ENCODE data around the gene SIGMAR1. TPM values are rescaled to one million over a fixed set of nuclear protein-coding genes. Genes with fewer than 3 reads are reported as not detected.

The SIGMAR1 gene
- total and polyA plus RNA-seq, 2 of the 4 experiments (the other 2 are of a cell fraction): 44.6 to 88.9 TPM

DNA sequence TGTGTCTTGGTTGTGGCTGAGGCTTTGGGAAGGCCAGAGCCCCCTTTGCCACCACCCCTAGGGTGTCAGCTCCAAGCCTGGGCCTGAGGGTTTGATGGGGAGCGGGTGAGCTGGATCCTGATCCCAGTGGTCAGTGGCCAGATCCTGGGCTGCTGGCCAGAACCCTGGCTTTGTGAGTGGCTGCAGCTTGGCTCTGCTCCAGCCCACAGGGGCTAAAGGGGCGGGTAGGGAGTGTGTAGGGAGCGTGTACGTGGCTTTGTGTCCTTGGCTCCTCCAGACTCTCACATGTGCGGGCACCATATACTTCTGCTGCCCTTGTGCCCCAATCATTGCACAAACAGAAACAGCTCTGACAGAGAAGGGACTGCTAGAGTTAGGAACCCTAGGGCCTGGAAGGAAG lies 13.2 kb upstream of the SIGMAR1 start:
- Histone ChIP-seq H4K5ac (ENCODE audit: low read depth, low read length) (no peak overlapping the region), H2BK20ac (ENCODE audit: low read depth, low read length) (no peak overlapping the region), H4K20me1 (ENCODE audit: insufficient read depth, low read length) (no peaks in the 10 kb centered on the region), H3K9me3 (ENCODE audit: control insufficient read depth, insufficient read depth, low read length) (no peaks in the 10 kb centered on the region), H3K4ac (ENCODE audit: low read depth, low read length) (peak overlapping the region; percentile 90; the same call in 1 of the 2 replicates), H3K79me1 (ENCODE audit: low read depth in 1 of 2, low read length in 2 of 2) (peaks cover 15 to 56% of the 10 kb centered on the region in 2 experiments), H3K27me3 (ENCODE audit: control insufficient read depth, insufficient read depth, low read length) (no peaks in the 10 kb centered on the region), H3K4me3 (ENCODE audit: insufficient read depth, low read depth, low read length) (no peak overlapping the region), H2AFZ (replicated peaks; ENCODE audit: low read length, poor library complexity) (no peak overlapping the region), H3K14ac (replicated peaks; ENCODE audit: low read depth, low read length) (no peak overlapping the region), H3K27ac (ENCODE audit: insufficient read depth, low read length) (no peak overlapping the region), H2BK5ac (ENCODE audit: low read depth, low read length, poor library complexity, severe bottlenecking) (no peak overlapping the region), H3K18ac (ENCODE audit: low read depth, low read length) (no peak overlapping the region), H3K56ac (ENCODE audit: extremely low read depth, insufficient read depth, low read length) (no peak overlapping the region), H4K8ac (ENCODE audit: low read depth in 2 of 2, low read length in 2 of 2) (peak overlapping the region in 1 of 2 experiments; percentile 94; a peak in 1 of 4 replicates), H4K91ac (ENCODE audit: insufficient read depth, low read depth, low read length) (no peak overlapping the region), H2BK120ac (ENCODE audit: low read depth, low read length) (no peak overlapping the region), H3K9me1 (ENCODE audit: insufficient read depth, low read length) (peaks cover 36% of the 10 kb centered on the region), H3K9ac (ENCODE audit: low read depth, low read length) (no peak overlapping the region), H2AK5ac (ENCODE audit: low read depth, low read length) (no peak overlapping the region; the same call in 1 of the 2 replicates), H3K4me1 (ENCODE audit: control insufficient read depth, insufficient read depth, low read length) (peaks cover 45% of the 10 kb centered on the region), H3K36me3 (ENCODE audit: control insufficient read depth, insufficient read depth, low read length) (peaks cover 16% of the 10 kb centered on the region), H3K23ac (ENCODE audit: low read depth, low read length) (no peak overlapping the region), H3K4me2 (ENCODE audit: low read depth, low read length) (no peak overlapping the region; the same call in 1 of the 2 replicates), H2BK15ac (ENCODE audit: low read depth, low read length) (no peak overlapping the region), H2AK9ac (replicated peaks; ENCODE audit: low read depth, low read length, poor library complexity) (peak overlapping the region; percentile 81)
- dilution Hi-C loops (cut with HindIII; ENCODE audit: low sequenced_read_pairs, unreplicated experiment): no loop called here
- ATAC-seq (ENCODE audit: low read depth): no peak
- ChIA-PET CTCF (no interaction called here), POLR2A (ENCODE audit: unreplicated experiment) (no interaction called here)
- in situ Hi-C loops (cut with MboI; ENCODE audit: low sequenced_read_pairs): no loop called here
- peak; percentile 26 for DNase-seq
- BruUV-seq (replicated peaks): no TSS peak
- WGBS, 2 experiments (ENCODE audit: extremely low coverage in 2 of 2, insufficient read length in 1 of 2): no CpG with 5 or more reads among the region's 5 CpGs
- TF ChIP-seq RCOR1 (IDR thresholded peaks at IDR 0.05; ENCODE audit: insufficient replicate concordance, low read length) (no peak), POLR2A (IDR thresholded peaks at IDR 0.05; ENCODE audit: low read depth, low read length) (no peak), CHD1 (IDR thresholded peaks at IDR 0.05; ENCODE audit: low read depth, low read length) (no peak), RFX5 (IDR thresholded peaks at IDR 0.05; ENCODE audit: low read depth, low read length) (no peak), RAD21 (IDR thresholded peaks at IDR 0.05; ENCODE audit: low read length) (no peak), MAFK (IDR thresholded peaks at IDR 0.05; ENCODE audit: low read depth, low read length) (no peak), FOS (IDR thresholded peaks at IDR 0.05; ENCODE audit: low read depth, low read length) (no peak), MAZ (IDR thresholded peaks at IDR 0.05; ENCODE audit: borderline replicate concordance, low read depth, low read length) (no peak), BHLHE40 (IDR thresholded peaks at IDR 0.05; ENCODE audit: low read depth, low read length) (no peak), CEBPB (IDR thresholded peaks at IDR 0.05; ENCODE audit: low read depth, low read length) (no peak)
- TF ChIP-seq, protein P1, sequence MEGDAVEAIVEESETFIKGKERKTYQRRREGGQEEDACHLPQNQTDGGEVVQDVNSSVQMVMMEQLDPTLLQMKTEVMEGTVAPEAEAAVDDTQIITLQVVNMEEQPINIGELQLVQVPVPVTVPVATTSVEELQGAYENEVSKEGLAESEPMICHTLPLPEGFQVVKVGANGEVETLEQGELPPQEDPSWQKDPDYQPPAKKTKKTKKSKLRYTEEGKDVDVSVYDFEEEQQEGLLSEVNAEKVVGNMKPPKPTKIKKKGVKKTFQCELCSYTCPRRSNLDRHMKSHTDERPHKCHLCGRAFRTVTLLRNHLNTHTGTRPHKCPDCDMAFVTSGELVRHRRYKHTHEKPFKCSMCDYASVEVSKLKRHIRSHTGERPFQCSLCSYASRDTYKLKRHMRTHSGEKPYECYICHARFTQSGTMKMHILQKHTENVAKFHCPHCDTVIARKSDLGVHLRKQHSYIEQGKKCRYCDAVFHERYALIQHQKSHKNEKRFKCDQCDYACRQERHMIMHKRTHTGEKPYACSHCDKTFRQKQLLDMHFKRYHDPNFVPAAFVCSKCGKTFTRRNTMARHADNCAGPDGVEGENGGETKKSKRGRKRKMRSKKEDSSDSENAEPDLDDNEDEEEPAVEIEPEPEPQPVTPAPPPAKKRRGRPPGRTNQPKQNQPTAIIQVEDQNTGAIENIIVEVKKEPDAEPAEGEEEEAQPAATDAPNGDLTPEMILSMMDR (conservative IDR thresholded peaks at IDR 0.05; ENCODE audit: low read depth, low read length): no peak
- TF ChIP-seq, protein P2, sequence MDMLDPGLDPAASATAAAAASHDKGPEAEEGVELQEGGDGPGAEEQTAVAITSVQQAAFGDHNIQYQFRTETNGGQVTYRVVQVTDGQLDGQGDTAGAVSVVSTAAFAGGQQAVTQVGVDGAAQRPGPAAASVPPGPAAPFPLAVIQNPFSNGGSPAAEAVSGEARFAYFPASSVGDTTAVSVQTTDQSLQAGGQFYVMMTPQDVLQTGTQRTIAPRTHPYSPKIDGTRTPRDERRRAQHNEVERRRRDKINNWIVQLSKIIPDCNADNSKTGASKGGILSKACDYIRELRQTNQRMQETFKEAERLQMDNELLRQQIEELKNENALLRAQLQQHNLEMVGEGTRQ (IDR thresholded peaks at IDR 0.05; ENCODE audit: low read depth, low read length): no peak
- TF ChIP-seq, protein P3, sequence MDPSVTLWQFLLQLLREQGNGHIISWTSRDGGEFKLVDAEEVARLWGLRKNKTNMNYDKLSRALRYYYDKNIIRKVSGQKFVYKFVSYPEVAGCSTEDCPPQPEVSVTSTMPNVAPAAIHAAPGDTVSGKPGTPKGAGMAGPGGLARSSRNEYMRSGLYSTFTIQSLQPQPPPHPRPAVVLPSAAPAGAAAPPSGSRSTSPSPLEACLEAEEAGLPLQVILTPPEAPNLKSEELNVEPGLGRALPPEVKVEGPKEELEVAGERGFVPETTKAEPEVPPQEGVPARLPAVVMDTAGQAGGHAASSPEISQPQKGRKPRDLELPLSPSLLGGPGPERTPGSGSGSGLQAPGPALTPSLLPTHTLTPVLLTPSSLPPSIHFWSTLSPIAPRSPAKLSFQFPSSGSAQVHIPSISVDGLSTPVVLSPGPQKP (IDR thresholded peaks at IDR 0.05; ENCODE audit: borderline replicate concordance, low read depth, low read length): no peak
- intact Hi-C loops (cut with micrococcal nuclease): no loop called here

Data from IMR-90 (cell line).